GM03348 (cell line): ENCODE results near the gene FBXO48.
"Not testable (repeated sequence)": the region's sequence is repeated elsewhere in the genome, so short reads cannot be mapped to it uniquely, and the experiment has no call there.

Source experiments
- DNase-seq: peaks from one replicate; pipeline ENCODE4 v3.0.0; 2012; ENCODE audit warnings: low spot score

The FBXO48 gene

GRCh38 chr2:68467077-68467960, at the start of gene FBXO48, which contains the start of gene APLF:
Gene FBXO48, minus strand, starts transcription at chr2:68467294. Its CDS starts 2,149 bp downstream, at chr2:68465145.
Gene APLF, plus strand, starts transcription at chr2:68467585. Its CDS starts 147 bp downstream, at chr2:68467732.
- peak; percentile 94 for DNase-seq

DNA sequence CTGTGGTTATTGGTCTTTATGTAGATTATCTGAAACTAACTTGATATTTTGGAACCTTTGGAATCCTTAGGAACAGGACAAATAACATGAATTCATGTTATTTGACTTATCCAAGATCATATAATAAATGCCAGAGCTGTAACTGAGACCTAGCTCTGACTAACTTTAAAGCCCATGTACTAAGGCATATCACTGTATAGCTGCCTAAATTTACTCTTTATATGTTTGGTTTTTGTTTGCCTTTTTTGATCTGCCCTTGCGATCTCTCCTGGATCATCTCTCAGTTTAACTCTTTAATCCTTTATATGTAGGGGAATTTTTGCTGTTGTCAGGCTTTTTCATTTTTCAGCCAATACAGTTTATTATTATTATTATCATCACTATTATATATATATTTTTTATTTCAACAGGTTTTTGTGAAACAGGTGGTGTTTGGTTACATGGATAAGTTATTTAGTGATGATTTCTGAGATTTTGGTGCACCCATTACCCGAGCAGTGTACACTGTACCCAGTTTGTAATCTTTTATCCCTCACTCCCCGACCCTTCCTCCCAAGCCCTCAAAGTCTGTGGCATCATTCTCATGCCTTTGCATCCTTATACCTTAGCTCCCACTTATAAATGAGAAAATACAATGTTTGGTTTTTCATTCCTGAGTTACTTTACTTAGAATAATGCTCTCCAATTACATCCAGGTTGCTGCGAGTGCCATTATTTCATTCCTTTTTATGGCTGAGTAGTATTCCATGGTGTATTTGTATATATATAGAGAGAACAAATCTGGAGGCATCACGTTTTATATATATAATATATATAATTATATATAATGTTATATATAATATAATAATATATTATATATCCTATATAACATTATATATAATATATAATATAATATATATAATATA, 49.2 kb upstream of the FBXO48 start:
- no peak for DNase-seq

GRCh38 chr2:68514316-68514929, 47.3 kb upstream of the FBXO48 start:
- DNase-seq: no peak

DNA sequence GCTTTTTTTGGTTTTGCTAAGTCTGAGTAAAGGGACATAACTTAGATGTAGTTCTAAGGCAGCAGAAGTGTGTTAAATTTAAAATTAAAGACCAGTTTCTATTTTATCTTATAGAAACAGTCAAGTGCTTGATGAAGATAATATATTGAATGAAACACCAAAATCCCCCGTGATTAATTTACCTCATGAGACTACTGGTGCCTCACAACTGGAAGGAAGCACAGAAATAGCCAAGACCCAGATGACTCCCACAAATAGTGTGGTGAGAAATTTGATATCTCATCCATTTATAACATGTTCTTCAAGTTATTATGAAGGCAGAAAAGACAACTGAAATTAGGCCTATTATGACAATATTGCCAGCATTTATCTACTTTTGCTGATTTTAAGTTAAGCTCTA, 45.9 kb upstream of the FBXO48 start:
- DNase-seq: no peak

- DNase-seq: no peak
Observed at GRCh38 chr2:68512326-68512725, 45.2 kb upstream of the FBXO48 start.

DNA sequence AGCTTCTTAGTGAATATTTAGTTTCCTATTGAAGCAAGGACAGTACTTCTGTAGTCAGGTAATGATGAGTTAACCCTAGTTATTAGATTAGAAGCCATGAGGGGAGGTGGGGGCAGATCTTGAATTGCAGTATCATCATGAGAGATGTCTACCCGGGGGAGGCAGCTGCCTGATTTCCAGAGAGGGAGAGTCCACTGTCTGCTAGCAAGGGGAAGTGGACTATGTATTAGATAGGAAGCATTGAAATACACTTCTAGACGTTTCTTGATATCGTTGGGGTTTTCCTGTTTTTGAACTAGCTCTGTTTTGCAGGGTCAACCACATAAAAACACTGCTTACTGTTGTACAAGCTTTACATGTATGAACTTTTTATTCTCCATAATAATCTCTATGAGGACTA, 39.1 kb upstream of the FBXO48 start:
- no peak for DNase-seq

DNA sequence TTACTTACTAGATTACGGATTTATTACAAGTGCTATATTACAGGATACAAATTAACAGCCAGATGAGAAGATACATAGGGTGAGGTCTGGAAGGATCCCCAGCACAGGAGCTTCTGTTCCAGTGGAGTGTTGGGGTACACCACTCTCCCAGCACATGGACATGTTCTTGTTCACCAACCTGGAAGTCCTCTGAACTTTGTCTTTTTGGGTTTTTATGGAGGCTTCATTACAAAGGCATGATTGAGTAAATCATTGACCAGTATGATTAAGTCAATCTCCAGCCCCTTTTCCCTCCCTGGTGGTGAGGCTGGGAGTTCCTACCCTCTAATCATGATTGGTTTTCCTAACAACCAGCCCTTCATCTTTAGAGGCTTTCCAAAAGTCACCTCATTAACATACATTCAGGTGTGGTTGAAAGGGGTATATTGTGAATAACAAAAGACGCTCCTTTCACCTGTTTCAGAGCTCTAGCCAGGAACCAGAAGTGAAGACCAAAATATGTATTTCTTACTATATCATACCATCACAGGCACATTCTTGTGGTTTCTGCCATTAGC, 38.6 kb upstream of the FBXO48 start:
- DNase-seq: no peak

- no peak for DNase-seq
Observed at GRCh38 chr2:68501768-68502167, 34.7 kb upstream of the FBXO48 start.

DNA sequence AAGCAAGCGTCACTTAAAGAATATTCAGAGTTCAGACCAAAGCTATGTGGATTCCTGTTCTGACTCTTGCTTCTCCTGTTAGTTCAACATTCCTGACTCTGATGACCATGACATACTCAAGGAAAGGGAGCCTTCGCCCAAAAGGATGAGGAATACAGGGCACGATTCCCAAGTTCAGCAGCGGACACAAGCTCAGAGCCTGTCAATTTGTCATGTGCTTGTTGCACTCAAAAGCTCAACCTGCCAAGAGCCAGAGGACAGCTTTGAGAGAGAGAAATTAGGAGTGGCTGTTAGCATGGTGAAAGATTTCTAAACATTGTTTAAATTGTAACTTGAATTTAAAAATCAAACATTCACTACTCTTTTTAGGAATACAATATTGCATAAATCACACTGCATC, 33.6 kb upstream of the FBXO48 start:
- no peak for DNase-seq

GRCh38 chr2:68499133-68499532, 32.0 kb upstream of the FBXO48 start:
- DNase-seq: no peak

- no peak for DNase-seq
Observed at GRCh38 chr2:68491582-68491981, 24.5 kb upstream of the FBXO48 start.

DNA sequence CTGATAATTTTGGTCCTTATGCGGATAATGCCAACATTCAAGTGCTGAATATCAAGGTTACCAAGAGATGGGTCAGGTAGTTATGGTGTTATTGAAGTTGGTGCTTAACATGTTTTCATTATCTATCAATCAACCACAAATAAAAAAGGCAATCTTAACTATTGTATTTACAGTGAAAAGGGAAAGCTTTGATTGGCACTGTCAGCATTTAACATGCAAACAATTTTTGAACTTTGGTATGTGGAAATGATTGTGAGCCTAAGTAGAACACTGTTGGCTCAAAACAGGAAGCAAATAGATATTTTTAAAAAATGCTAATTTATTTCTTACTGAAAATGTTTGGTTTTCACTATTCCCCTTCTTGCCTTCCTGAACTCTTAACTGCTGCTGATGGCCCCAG, 22.2 kb upstream of the FBXO48 start:
- no peak for DNase-seq

GRCh38 chr2:68488605-68489004, 21.5 kb upstream of the FBXO48 start:
- not testable (repeated sequence) for DNase-seq

GRCh38 chr2:68487773-68488355, 20.8 kb upstream of the FBXO48 start:
- DNase-seq: peak; percentile 47

DNA sequence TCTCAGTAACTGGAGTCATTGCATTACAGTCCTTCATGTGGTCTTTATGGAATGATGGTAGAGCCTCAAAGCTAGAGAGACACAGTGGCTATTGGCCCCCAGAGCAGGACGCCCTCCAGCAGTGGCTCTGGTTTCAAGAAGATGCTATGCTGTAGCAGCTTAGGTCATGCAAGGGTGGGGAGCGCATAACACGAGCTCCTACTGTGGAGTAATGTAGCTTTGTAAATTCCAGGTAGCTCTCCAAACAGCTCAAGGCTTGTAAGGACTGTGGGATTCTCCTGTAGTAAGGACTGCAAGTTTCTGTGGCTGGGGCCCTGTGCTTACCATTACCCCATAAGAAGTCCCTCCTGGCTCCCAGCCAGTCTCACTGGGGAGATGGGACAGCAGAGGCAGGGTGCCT, 15.9 kb upstream of the FBXO48 start:
- DNase-seq: no peak

DNA sequence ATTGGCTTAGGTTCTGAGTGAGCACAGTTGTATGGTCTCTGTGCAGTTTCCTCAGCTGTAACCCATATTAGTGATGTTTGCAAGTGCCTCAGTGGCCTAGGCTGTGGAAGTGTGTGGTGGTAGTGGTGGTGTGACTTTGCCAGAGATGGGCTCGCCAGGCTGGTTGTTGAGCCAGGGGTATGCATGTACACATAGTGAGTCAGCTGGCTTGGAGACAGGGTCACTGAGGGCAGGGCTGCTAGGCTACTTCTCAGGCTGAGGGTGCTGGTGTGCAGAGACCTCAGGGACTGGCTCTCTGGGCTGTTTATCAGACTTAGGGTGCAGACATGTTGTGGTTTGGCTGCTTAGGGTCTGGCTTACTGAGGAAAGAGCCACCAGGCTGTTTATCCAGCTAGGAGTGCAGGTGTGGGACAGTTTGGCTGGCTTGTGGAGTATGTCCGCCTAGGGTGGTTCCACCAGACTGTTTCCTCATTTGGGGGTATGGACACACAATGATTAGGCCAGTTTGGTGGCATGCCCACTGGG, 15.3 kb upstream of the FBXO48 start:
- DNase-seq: no peak

- DNase-seq: no peak
Observed at GRCh38 chr2:68478688-68479087, 11.6 kb upstream of the FBXO48 start.

DNA sequence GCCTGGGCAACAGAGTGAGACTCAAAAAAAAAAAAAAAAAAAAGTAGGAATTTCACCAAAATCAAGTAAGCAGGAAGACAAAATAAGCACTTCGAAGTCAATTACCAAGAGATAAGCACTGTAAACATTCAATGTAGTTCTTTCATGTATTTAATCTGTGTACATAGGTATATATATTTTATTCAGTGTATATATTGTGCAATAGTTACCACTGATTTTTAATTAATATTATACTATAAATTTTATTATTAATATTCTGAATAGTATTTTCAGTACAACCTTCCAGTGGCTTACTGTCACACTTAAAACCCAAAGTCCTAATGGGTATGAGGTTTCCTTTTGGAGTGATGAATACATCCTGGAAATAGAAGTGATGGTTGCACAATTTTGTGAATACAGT, 9.4 kb upstream of the FBXO48 start:
- no peak for DNase-seq

DNA sequence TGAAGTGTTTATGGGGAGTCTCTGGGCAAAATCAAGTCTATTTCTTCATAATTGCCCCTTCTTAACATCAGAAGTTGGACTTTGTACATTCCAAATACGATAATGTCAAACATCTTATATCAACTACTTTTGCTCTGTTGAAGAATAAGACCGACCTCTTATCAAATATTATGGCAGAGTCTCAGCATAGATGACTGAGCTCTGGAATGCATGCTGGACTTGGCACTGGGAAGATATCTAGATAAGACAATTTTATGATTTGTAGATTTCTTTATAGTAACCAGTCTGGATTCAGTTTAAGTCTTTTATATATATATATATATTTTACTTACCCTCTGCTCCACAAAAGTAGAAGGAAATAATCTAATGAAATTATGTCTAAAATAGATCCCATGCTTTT, 8.5 kb upstream of the FBXO48 start:
- DNase-seq: no peak

DNA sequence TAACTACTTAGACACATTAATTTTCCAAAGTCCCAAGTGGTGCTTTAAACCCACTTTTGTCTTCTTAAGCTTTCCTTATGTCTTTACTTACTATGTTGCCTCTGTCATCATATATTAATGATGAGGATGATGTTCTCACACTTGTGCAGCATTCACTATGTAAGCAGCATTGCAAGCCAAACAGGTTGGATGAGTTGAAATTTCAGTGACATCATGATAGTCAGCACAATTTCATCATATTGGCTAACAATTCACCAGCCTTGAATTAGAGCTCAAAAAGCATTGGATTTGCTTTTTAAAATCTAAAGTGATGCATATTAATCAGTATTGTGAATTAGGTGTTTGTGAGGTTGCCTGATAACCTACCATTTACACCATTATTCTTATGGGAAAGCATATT, 8.0 kb upstream of the FBXO48 start:
- DNase-seq: no peak

- DNase-seq: no peak
Observed at GRCh38 chr2:68472796-68473414, 5.8 kb upstream of the FBXO48 start.
